C4-2B (cell line): Measurements from ENCODE around the gene ISCU.

ENCODE experiments used
- ZFX ChIP-seq: fragments of 450-650 bp; IDR thresholded peaks from 2 replicates; pipeline ENCODE4 v1.6.1; 2017
- TF ChIP-seq, protein P1 (sequence below): fragments of 450-650 bp; conservative IDR thresholded peaks from 2 replicates; pipeline ENCODE4 v1.5.1; 2017; ENCODE audit warnings: mild to moderate bottlenecking

DNA sequence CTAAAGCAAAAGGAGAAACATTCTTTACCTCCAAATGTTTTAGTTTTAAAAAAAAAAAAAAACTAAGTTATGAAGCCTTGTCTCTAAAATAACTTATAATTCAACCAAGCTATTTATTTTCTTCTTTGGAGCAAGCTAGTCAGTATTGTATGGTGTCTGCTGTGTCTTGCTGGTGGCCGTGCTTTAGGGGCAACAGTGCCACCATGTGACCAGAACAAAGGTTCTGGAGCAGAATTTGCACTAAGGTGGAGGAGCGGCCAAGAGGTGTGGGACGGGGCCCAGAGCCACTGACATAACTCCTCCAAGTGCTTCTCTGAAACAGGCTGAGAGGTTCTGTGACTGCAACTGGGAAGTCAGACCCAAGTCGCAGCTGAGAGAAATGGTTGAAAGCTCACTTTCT is 42.8 kb upstream of the ISCU start:
- TF ChIP-seq, protein P1, sequence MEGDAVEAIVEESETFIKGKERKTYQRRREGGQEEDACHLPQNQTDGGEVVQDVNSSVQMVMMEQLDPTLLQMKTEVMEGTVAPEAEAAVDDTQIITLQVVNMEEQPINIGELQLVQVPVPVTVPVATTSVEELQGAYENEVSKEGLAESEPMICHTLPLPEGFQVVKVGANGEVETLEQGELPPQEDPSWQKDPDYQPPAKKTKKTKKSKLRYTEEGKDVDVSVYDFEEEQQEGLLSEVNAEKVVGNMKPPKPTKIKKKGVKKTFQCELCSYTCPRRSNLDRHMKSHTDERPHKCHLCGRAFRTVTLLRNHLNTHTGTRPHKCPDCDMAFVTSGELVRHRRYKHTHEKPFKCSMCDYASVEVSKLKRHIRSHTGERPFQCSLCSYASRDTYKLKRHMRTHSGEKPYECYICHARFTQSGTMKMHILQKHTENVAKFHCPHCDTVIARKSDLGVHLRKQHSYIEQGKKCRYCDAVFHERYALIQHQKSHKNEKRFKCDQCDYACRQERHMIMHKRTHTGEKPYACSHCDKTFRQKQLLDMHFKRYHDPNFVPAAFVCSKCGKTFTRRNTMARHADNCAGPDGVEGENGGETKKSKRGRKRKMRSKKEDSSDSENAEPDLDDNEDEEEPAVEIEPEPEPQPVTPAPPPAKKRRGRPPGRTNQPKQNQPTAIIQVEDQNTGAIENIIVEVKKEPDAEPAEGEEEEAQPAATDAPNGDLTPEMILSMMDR = no peak; the same call in 1 of the 2 replicates
- TF ChIP-seq ZFX = no peak
